ENCODE data around the gene HOXD3.

- no peak for TF ChIP-seq POLR2A (IDR thresholded peaks at IDR 0.05)
- TF ChIP-seq, protein P1, sequence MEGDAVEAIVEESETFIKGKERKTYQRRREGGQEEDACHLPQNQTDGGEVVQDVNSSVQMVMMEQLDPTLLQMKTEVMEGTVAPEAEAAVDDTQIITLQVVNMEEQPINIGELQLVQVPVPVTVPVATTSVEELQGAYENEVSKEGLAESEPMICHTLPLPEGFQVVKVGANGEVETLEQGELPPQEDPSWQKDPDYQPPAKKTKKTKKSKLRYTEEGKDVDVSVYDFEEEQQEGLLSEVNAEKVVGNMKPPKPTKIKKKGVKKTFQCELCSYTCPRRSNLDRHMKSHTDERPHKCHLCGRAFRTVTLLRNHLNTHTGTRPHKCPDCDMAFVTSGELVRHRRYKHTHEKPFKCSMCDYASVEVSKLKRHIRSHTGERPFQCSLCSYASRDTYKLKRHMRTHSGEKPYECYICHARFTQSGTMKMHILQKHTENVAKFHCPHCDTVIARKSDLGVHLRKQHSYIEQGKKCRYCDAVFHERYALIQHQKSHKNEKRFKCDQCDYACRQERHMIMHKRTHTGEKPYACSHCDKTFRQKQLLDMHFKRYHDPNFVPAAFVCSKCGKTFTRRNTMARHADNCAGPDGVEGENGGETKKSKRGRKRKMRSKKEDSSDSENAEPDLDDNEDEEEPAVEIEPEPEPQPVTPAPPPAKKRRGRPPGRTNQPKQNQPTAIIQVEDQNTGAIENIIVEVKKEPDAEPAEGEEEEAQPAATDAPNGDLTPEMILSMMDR (IDR thresholded peaks at IDR 0.05) = no peak
Measured at GRCh38 chr2:176149939-176150583, 7.0 kb upstream of the HOXD3 start.
